Neural progenitor cell (in vitro differentiated cells): Measurements from ENCODE around the gene TMEM87B. TPM values are rescaled to one million over a fixed set of nuclear protein-coding genes. Genes with fewer than 3 reads are reported as not detected.
"Not testable (repeated sequence)": the region's sequence is repeated elsewhere in the genome, so short reads cannot be mapped to it uniquely, and the experiment has no call there.

Experiments used
- DNase-seq: peaks from one replicate; pipeline ENCODE4 v3.0.0-alpha.2; 2016; ENCODE audit warnings: low spot score
- H2AFZ ChIP-seq: fragments of 200-600 bp; sonication (generic); replicated peaks from 2 replicates; pipeline ENCODE4 v1.6.1; 2016; ENCODE audit warnings: antibody characterized with exemption
- H3F3A ChIP-seq: fragments of 200-600 bp; sonication (generic); 2 replicates; pipeline ENCODE4 v1.6.1; 2016; ENCODE audit warnings: antibody characterized with exemption, low read depth
- H3K27ac ChIP-seq: fragments of 200-600 bp; sonication (generic); 2 replicates; pipeline ENCODE4 v1.5.1; 2016; ENCODE audit warnings: mild to moderate bottlenecking
- H3K27me3 ChIP-seq: fragments of 200-600 bp; sonication (generic); 2 replicates; pipeline ENCODE4 v1.6.1; 2016; ENCODE audit warnings: mild to moderate bottlenecking, moderate library complexity
- H3K36me3 ChIP-seq: fragments of 200-600 bp; sonication (generic); 2 replicates; pipeline ENCODE4 v1.5.1; 2016
- H3K4me1 ChIP-seq: fragments of 200-600 bp; sonication (generic); 2 replicates; pipeline ENCODE4 v1.6.1; 2016; ENCODE audit warnings: mixed run types
- H3K4me2 ChIP-seq: fragments of 200-600 bp; sonication (generic); 2 replicates; pipeline ENCODE4 v1.6.1; 2016
- H3K4me3 ChIP-seq: fragments of 200-600 bp; sonication (generic); 2 replicates; pipeline ENCODE4 v1.5.1; 2016
- H3K79me2 ChIP-seq: fragments of 200-600 bp; sonication (generic); 2 replicates; pipeline ENCODE4 v1.6.1; 2016; ENCODE audit warnings: low read depth
- H3K9ac ChIP-seq: fragments of 200-600 bp; sonication (generic); 2 replicates; pipeline ENCODE4 v1.6.1; 2016
- H3K9me3 ChIP-seq: fragments of 200-600 bp; sonication (generic); 2 replicates; pipeline ENCODE4 v1.5.1; 2016; ENCODE audit warnings: low read depth
- H4K20me1 ChIP-seq: fragments of 200-600 bp; sonication (generic); 2 replicates; pipeline ENCODE4 v1.6.1; 2016; ENCODE audit warnings: low read depth
- H3K27ac Mint-ChIP-seq: 3 replicates; pipeline ENCODE4 v1.8.0; 2021; ENCODE audit warnings: mixed read lengths
- H3K27me3 Mint-ChIP-seq: 2 replicates; pipeline ENCODE4 v1.8.0; 2022; ENCODE audit warnings: low read depth, mild to moderate bottlenecking, inconsistent platforms, moderate library complexity, mixed read lengths; ENCODE audit not compliant: insufficient read depth
- H3K36me3 Mint-ChIP-seq: 3 replicates; pipeline ENCODE4 v1.8.0; 2021; ENCODE audit warnings: mixed read lengths
- H3K4me1 Mint-ChIP-seq: 3 replicates; pipeline ENCODE4 v1.8.0; 2021; ENCODE audit warnings: mixed read lengths
- H3K4me3 Mint-ChIP-seq: 3 replicates; pipeline ENCODE4 v1.8.0; 2021; ENCODE audit warnings: mild to moderate bottlenecking, moderate library complexity, mixed read lengths
- H3K9me3 Mint-ChIP-seq: 3 replicates; pipeline ENCODE4 v1.8.0; 2020; ENCODE audit warnings: mixed read lengths
- CTCF ChIP-seq: fragments of 200-600 bp; sonication (generic); IDR thresholded peaks from 2 replicates; pipeline ENCODE4 v1.5.1; 2017; ENCODE audit warnings: antibody characterized with exemption, mild to moderate bottlenecking
- EZH2 ChIP-seq: fragments of 200-600 bp; sonication (generic); IDR thresholded peaks from 2 replicates; pipeline ENCODE4 v1.6.1; 2017; ENCODE audit warnings: antibody characterized with exemption, mild to moderate bottlenecking, moderate library complexity
- EZH2phosphoT487 ChIP-seq: fragments of 200-600 bp; sonication (generic); IDR thresholded peaks from 2 replicates; pipeline ENCODE4 v1.6.1; 2017; ENCODE audit warnings: antibody characterized with exemption
- total RNA-seq: library from RNA; depleted of rRNA; stranded (reverse); fragments of >200 nt; gene quantifications from 2 replicates; pipeline ENCODE4 v1.2.3, GENCODE V29; 2015; ENCODE audit warnings: low replicate concordance

TMEM87B gene
- total RNA-seq, 1 donor from 2014 or later, result 34.4 TPM

- Mint-ChIP-seq H3K9me3 (peaks cover 13% of the 10 kb centered on the region), H3K4me3 (no peak overlapping the region), H3K36me3 (peaks cover 3% of the 10 kb centered on the region), H3K27me3 (peaks cover 2% of the 10 kb centered on the region), H3K27ac (no peak overlapping the region), H3K4me1 (peaks cover 6% of the 10 kb centered on the region)
- H3K27me3 ChIP-seq, result no peaks in the 10 kb centered on the region
- no peaks in the 10 kb centered on the region for H3K79me2 ChIP-seq
- H3K4me2 ChIP-seq, result no peak overlapping the region
- no peak overlapping the region for H3K4me3 ChIP-seq
- TF ChIP-seq CTCF (no peak), EZH2phosphoT487 (no peak), EZH2 (no peak)
- H3K36me3 ChIP-seq, result no peaks in the 10 kb centered on the region
- peaks cover 16% of the 10 kb centered on the region for H3F3A ChIP-seq
- H3K4me1 ChIP-seq, result peaks cover 15% of the 10 kb centered on the region
- DNase-seq, result no peak
- H2AFZ ChIP-seq, result no peak overlapping the region
- H4K20me1 ChIP-seq, result no peaks in the 10 kb centered on the region
- H3K27ac ChIP-seq, result no peak overlapping the region
- H3K9me3 ChIP-seq, result no peaks in the 10 kb centered on the region
- no peak overlapping the region for H3K9ac ChIP-seq
Measured at GRCh38 chr2:112035786-112036185, 19.3 kb upstream of the TMEM87B start.

- H3K9me3 ChIP-seq, H3K36me3 ChIP-seq, H3K79me2 ChIP-seq, H3F3A ChIP-seq, H3K4me2 ChIP-seq, H3K36me3 Mint-ChIP-seq, H3K4me1 Mint-ChIP-seq, DNase-seq, H3K9ac ChIP-seq, H4K20me1 ChIP-seq, H2AFZ ChIP-seq, H3K4me1 ChIP-seq, H3K27me3 Mint-ChIP-seq, H3K27ac Mint-ChIP-seq, H3K4me3 ChIP-seq, H3K4me3 Mint-ChIP-seq, H3K27ac ChIP-seq, H3K27me3 ChIP-seq: not testable (repeated sequence)
- H3K9me3 Mint-ChIP-seq, result peaks cover 18% of the 10 kb centered on the region
Measured at GRCh38 chr2:112039556-112039955, 15.5 kb upstream of the TMEM87B start.

- not testable (repeated sequence) for H3K27ac ChIP-seq, H3K9ac ChIP-seq, H3K36me3 Mint-ChIP-seq, H3K4me2 ChIP-seq, H4K20me1 ChIP-seq, H3K4me3 Mint-ChIP-seq, H3K27me3 Mint-ChIP-seq, H3F3A ChIP-seq, H3K79me2 ChIP-seq, H3K4me1 Mint-ChIP-seq, DNase-seq, H2AFZ ChIP-seq, H3K9me3 ChIP-seq, H3K36me3 ChIP-seq, H3K4me3 ChIP-seq, H3K27me3 ChIP-seq, H3K4me1 ChIP-seq, H3K27ac Mint-ChIP-seq
- H3K9me3 Mint-ChIP-seq, result peaks cover 18% of the 10 kb centered on the region
Measured at GRCh38 chr2:112040066-112040465, 15.0 kb upstream of the TMEM87B start.

- H3K79me2 ChIP-seq, H3K27ac Mint-ChIP-seq, H2AFZ ChIP-seq, H3K36me3 Mint-ChIP-seq, H3K36me3 ChIP-seq, H3K27me3 ChIP-seq, H3K4me1 Mint-ChIP-seq, H3F3A ChIP-seq, H4K20me1 ChIP-seq, H3K9me3 ChIP-seq, H3K9ac ChIP-seq, H3K4me3 ChIP-seq, H3K4me2 ChIP-seq, H3K27ac ChIP-seq, H3K4me3 Mint-ChIP-seq, H3K27me3 Mint-ChIP-seq, DNase-seq, H3K4me1 ChIP-seq: not testable (repeated sequence)
- peaks cover 25% of the 10 kb centered on the region for H3K9me3 Mint-ChIP-seq
Measured at GRCh38 chr2:112041460-112041859, 13.6 kb upstream of the TMEM87B start.

GRCh38 chr2:112045446-112046014 lies 9.5 kb upstream of the TMEM87B start:
- H3F3A ChIP-seq, result peaks cover 6% of the 10 kb centered on the region
- H3K9ac ChIP-seq, result no peak overlapping the region

More at GRCh38 chr2:112045446-112046014, 9.5 kb upstream of the TMEM87B start:
- H3K4me3 ChIP-seq, result no peak overlapping the region
- H3K36me3 ChIP-seq, result no peaks in the 10 kb centered on the region
- no peak overlapping the region for H3K4me2 ChIP-seq
- H2AFZ ChIP-seq, result no peak overlapping the region
- H3K36me3 Mint-ChIP-seq, result peaks cover 3% of the 10 kb centered on the region
- no peak for TF ChIP-seq EZH2
- no peak for TF ChIP-seq CTCF
- TF ChIP-seq EZH2phosphoT487, result no peak
- H3K79me2 ChIP-seq, result no peaks in the 10 kb centered on the region
- H3K27me3 Mint-ChIP-seq, result peaks cover 12% of the 10 kb centered on the region
- no peaks in the 10 kb centered on the region for H4K20me1 ChIP-seq
- DNase-seq, result no peak
- peaks cover 9% of the 10 kb centered on the region for H3K4me1 ChIP-seq
- peaks cover 6% of the 10 kb centered on the region for H3K4me1 Mint-ChIP-seq
- no peaks in the 10 kb centered on the region for H3K27me3 ChIP-seq
- H3K27ac Mint-ChIP-seq, result no peak overlapping the region
- no peak overlapping the region for H3K4me3 Mint-ChIP-seq
- peaks cover 23% of the 10 kb centered on the region for H3K9me3 Mint-ChIP-seq
- H3K27ac ChIP-seq, result no peak overlapping the region
- peaks cover 3% of the 10 kb centered on the region for H3K9me3 ChIP-seq
